Measurements from ENCODE around the gene SPOPL.
A peak's percentile ranks its signal among the peaks of the same experiment; 100 is the strongest.
"Not testable (repeated sequence)": the region's sequence is repeated elsewhere in the genome, so short reads cannot be mapped to it uniquely, and the experiment has no call there.

SPOPL gene

DNA sequence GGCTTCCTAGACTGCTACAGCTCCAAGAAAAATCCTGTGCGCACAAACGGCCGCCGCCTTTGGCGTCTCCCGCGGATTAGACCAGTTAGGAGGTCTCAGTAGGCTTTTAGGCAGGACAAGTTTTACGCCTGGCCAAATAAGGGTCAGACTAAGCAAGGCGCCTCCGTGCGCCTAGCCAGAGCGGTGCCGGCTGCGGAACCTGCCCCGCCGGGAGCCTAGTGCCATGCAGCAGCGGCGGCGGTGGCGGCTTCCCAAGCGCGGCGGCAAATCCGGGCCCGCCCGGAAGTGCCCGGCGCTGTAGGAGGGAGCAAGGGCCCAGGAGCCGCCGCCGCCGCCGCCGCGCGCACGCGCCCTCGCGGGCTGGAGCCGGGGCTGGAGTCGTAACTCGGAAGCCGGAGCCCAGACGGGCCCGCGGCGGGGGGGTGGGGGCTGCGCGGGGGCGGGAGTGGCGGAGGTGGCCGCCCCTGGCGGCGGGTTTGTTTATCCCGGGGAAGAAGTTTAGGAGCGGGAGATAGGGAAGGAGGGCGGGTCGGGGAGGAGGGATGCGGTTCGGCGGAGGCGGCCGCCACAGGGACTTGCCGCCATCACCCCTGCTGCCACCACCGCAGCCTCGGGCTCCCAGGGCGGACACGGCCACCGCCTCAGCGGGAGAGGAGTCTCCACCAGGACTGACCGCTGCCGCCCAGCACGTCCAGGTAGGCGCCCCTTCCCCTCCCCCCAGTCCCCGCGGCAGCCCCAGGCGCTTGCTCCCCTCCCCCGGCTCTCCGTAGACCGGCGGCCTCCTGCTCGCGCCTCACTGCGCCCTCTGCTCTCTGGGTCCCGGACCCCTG is at the start of gene SPOPL:
SPOPL (plus strand) TSS at position 346 of the 830 bp plus-strand sequence. CDS start 48,447 bp downstream, outside the sequence.
- DNase-seq: peak; percentile 91

- DNase-seq: no peak
These were observed 49.2 kb upstream of the SPOPL start for GRCh38 chr2:138452324-138452723.

DNA sequence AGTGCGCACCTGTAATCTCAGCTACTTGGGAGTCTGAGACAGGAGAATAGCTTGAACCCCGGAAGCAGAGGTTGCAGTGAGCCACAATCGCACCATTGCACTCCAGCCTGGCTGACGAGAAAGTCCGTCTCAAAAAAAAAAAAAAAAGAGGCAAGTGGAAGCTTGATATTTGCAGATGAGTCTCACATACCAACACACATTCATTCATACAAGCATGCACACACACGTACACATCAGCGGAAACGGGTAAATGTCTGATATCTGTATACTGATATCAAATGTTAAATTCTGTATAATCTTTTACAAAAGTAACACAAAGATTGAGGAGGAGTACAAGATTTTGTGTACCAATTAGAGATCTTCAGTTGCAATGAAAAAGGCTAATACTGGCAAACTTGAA is 47.8 kb upstream of the SPOPL start:
- DNase-seq: no peak

GRCh38 chr2:138454761-138455160 is 46.8 kb upstream of the SPOPL start:
- no peak for DNase-seq

GRCh38 chr2:138455275-138455674 is 46.3 kb upstream of the SPOPL start:
- no peak for DNase-seq

GRCh38 chr2:138455691-138456090 is 45.9 kb upstream of the SPOPL start:
- DNase-seq: no peak

DNA sequence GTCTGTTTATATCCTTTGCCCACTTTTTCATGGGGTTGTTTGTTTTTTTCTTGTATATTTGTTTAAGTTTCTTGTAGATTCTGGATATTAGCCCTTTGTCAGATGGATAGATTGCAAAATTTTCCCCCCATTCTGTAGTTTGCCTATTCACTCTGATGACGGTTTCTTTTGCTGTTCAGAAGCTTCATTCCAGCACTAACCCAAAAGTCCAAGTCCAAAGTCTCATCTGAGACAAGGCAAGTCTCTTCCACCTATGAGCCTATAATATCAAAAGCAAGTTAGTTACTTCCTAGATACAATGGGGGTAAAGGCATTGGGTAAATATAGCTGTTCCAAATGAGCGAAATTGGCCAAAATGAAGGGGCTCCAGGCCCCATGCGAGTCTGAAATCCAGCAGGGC is 38.9 kb upstream of the SPOPL start:
- DNase-seq: not testable (repeated sequence)

DNA sequence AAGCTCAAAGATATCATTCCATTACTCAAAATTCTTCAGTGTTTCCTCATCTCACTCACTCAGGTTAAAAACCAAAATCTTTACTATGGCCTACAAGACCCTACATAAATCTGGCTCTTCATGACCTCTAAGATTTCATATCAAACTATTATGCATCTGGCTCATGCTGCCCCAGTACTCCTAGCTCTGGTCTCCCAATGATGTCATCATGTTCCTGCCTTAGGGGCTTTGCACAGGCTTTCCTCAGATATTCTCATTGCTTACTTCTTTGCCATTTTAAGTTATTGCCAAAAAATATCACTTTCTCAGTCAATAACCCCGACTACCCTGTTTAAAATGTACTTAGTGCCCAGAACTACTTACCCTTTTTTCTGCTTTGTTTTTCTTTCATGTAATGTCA is 33.0 kb upstream of the SPOPL start:
- DNase-seq: no peak

DNA sequence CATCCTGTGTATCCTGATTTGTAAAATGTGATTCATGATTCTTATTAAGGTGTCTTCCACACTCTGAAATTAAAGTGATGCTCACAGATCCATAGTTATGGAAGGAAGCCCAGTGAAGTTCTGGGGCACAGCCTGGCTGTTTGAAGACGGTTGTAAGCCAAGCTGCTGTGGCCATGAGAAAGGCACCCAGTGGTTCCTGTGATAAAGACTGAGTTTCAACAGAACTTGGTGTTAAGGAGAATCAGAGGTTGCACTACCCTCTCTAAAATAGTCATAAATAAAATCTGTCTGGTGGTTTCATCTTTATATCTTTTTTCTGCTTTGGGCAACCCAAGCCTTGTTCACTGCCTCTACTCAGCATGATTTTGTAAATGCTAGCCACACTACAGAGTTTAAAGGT is 32.2 kb upstream of the SPOPL start:
- DNase-seq: no peak

- DNase-seq: no peak
These were observed 30.6 kb upstream of the SPOPL start for GRCh38 chr2:138470941-138471340.

DNA sequence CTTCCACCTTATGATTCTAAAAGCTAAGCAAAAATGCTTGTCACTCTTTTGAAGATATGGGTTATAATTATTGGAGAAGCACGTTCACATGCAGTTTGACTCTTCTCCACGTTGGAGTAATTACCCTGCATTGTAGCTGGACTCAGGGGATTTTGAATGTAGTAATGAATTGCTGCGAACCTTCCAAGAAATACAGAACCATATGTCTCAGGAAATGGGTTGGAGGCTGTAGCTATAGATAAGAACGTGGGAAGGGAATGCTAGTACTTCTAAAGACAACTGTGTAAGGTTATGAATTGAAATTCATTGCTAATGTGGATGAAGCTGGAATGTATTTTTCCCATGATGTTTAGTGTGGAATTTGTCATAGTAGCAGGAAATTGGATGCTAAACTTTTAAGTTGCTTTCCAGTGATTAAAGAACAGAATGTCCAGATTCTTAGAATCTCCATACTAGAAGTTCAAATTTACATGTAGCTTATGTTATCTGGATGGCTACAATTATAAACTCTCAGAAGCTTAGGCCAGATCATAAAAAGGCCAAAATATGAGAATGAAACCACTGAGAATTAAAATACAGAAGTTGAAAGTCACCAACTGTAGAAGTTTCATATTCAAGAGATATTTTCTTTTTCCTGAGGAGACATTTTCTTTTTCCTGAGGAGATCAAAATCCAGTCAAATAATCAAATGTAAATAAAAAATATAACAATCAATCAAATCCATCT is 27.3 kb upstream of the SPOPL start:
- DNase-seq: no peak

DNA sequence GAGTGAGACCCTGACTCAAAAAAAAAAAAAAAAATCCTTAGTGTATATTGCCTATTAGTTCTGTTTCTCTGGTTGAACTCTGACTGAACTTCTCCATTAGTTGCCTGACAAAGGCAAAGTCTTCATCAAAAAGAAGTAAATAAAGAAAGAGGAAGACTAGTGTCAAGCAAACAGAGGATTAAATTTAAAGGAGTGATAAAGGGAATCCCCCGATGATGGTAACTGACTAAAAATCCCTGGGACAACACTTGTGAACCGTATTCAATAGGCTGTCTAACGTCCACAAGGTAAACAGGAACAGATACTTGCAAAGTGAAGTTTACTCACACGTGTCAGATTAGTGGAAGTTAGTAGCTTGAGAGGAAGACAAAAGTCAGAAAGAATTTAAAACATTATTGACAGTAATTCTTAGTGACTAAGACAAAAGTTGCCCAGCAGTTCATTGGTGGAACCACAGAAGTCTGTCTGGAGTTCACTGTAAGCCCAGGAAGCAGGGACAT is 26.2 kb upstream of the SPOPL start:
- DNase-seq: no peak

GRCh38 chr2:138476186-138476585 is 25.4 kb upstream of the SPOPL start:
- DNase-seq: no peak

DNA sequence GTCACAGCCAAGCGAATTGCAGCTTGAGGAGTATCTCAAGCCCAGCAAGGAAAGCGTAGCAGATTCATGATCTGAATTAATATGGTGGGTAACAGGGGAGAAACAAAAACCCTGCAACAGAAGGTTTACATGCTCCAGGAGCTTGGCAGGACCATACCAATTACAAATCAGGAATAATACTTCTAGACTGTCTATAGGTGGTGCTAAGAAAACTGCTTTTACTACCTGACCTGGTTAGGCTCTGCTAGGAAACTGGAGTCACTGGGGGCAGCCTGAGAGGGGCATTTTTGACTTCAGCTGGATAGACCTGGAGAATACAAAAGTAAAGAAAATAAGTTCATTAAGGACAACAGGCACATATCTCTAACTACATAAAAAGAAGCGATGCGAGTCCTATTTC is 24.6 kb upstream of the SPOPL start:
- DNase-seq: no peak

GRCh38 chr2:138482796-138483195 is 18.8 kb upstream of the SPOPL start:
- DNase-seq: not testable (repeated sequence)

DNA sequence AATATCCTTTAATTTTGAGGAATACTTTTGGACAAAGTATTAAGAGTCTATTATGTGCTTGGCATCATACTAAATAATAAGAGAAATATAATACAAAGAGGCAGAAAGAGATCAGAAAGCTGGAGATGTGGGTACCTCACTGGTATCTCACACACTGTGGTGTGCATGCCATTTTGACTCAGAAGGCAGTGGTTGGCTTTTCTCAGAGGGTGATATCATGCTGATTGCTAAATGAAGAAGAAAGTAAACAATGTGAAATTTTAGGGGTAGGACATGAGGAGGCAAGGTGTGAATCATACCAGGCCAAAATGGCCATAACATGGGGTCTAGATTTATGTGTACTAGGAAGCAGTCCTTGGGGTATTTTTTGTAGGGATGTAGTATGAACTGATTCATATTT is 16.6 kb upstream of the SPOPL start:
- DNase-seq: no peak

DNA sequence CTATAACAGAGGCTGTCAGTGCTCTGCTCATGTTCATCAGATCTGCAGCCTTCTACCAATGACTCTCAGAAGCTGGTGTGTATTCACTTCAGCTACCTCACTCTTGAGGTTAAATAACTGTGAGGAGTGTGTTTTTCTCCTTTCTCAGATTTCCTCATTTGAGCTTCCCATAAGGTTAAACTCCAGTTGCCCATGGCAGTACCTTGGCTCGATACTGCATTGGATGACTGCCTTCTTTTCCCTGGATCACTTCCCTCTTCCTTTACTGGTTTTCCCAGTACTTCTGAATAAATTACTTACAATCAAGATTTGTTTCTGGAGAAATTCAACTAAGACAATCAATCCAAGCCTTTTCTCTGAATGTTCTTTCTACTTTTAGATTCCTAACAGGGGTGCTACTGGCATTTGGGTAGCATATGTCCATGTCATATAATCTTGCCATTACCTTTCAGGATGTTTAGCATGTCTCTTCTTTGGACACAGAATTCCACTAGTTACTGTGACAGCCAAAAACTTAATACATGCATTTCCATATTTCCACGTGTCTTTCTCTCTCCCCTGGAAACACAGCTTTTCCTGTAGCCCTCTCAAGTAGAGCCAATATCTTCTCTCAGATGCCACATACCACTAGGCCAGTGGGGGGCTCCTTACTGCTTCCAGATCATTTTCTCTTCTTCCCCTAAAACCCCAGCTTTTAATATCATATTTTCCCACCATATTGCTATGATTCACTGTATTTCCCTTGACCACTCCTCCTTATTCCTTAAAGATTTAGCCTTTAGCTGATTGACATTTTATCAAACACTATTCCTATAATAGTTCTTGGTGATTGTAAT is 15.0 kb upstream of the SPOPL start:
- DNase-seq: no peak

DNA sequence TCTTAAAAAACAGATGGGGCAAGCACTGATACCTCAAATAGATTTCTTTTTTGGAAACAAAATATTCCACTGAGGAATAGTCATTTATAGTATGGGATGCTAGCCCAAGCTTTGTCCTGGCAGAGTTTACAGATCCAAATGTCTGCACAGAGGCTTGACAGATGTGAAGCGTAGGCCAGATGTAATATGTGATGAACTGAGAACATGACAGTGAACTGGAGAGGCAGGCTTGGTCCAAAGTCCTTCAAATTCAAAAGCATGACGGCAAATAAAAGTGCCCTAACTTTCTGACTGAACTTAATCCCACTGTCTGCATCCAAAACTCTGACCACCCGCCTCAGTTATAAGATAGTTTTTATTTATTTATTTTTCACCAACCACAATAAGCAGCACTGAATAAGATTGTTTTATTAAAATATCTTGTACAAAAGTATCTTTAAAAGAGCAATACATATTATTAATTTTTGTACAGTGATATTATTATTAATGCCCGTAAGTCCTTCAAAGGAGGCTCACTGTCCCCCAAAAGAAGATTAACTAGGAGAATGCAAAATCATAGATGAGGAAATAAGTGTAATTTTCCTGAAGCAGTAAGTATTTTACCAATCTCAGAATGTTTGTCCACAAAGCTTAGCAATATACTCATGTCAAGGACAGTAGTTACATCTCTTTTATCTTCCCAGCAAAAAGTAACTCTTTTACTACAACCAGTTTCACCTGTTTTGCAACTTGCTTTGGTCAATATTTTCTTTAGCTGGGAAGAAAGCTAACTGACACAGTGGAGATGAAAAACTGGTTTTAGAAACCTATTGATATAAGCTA is 10.7 kb upstream of the SPOPL start:
- DNase-seq: no peak

DNA sequence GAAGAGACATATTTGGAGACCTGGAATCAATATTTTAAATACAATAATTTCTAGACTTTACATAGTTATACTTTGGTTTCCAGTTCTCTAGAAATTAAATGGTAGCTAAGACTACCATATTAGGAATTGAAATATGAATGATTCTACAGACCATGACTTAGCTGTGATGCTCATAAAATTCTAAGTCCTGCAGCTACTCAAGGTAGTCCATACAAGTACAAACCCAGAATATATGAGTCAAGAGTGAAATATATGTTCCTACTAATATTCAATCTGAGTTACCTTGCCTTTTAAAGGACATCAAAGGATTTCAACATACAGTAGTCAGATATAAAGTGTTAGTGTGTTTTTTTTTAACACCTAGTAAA is 10.1 kb upstream of the SPOPL start:
- no peak for DNase-seq

GRCh38 chr2:138492160-138492559 is 9.4 kb upstream of the SPOPL start:
- DNase-seq: no peak

GRCh38 chr2:138493334-138493733 is 8.2 kb upstream of the SPOPL start:
- DNase-seq: no peak

GRCh38 chr2:138494265-138494966 is 7.2 kb upstream of the SPOPL start:
- DNase-seq: no peak

All from activated CD4-positive, alpha-beta T cell treated with anti-CD3 and anti-CD28 coated beads, Interleukin-10, Interleukin-2, amounts not matched to agents 100 ng/mL and 50 ng/mL, durations not matched to agents 16 hours and 8 hours (primary cell).